ENCODE results near the gene USP19. TPM values are rescaled to one million over a fixed set of nuclear protein-coding genes. Genes with fewer than 3 reads are reported as not detected.

Gene USP19
- total RNA-seq, 1 donor from 2014 or later: 58.5 TPM

Small RNA genes within 50 kb of the gene (microRNA-seq; reads per million reads assigned to microRNA genes)
- not detected for gene MIR6890

Other genes with a start within 250 kb of the USP19 start
- gene SLC25A20, start 221.9 kb downstream of the USP19 start, total RNA-seq: 36.7 TPM
- 121 TPM for gene ARIH2, start 202.0 kb downstream of the USP19 start, total RNA-seq
- gene P4HTM, start 130.6 kb downstream of the USP19 start, total RNA-seq: 37.0 TPM
- gene WDR6, start 113.4 kb downstream of the USP19 start, total RNA-seq: 96.6 TPM
- gene DALRD3, start 102.2 kb downstream of the USP19 start, total RNA-seq: 13.6 TPM
- gene NDUFAF3, start 98.7 kb downstream of the USP19 start, total RNA-seq: 140 TPM
- 49.5 TPM for gene IMPDH2, start 91.4 kb downstream of the USP19 start, total RNA-seq
- gene QRICH1, start 26.8 kb downstream of the USP19 start, total RNA-seq: 54.5 TPM
- gene QARS1, start 16.1 kb downstream of the USP19 start, total RNA-seq: 149 TPM
- gene LAMB2, start 12.2 kb upstream of the USP19 start, total RNA-seq: 788 TPM
- 11.4 TPM for gene CCDC71, start 45.5 kb upstream of the USP19 start, total RNA-seq
- gene KLHDC8B, start 50.8 kb upstream of the USP19 start, total RNA-seq: 132 TPM
- 2.9 TPM for gene C3orf62, start 156.4 kb upstream of the USP19 start, total RNA-seq
- 44.5 TPM for gene USP4, start 219.2 kb upstream of the USP19 start, total RNA-seq
- gene GPX1, start 237.5 kb upstream of the USP19 start, total RNA-seq: 106 TPM